Mesenchymal stem cell (in vitro differentiated cells and primary cell): Measurements from ENCODE around the gene ST6GALNAC2.

Experiments
- DNase-seq: peaks from one replicate; pipeline ENCODE4 v3.0.0-alpha.2; 2013
- H2AFZ ChIP-seq: one replicate; pipeline ENCODE4 v1.6.1; 2013; ENCODE audit warnings: low read depth, mild to moderate bottlenecking, control low read depth, inconsistent platforms, low read length, moderate library complexity
- H2AK5ac ChIP-seq: 2 replicates; pipeline ENCODE4 v1.6.1; 2013; ENCODE audit warnings: low read length, moderate library complexity, mild to moderate bottlenecking, inconsistent platforms; ENCODE audit not compliant: severe bottlenecking
- H2BK120ac ChIP-seq: one replicate; pipeline ENCODE4 v1.6.1; 2013; ENCODE audit warnings: low read depth, mild to moderate bottlenecking, inconsistent platforms, low read length, moderate library complexity
- H2BK12ac ChIP-seq, 2 experiments: one replicate each; pipeline ENCODE4 v1.6.1; 2013; ENCODE audit warnings: inconsistent platforms in 2 of 2, low read length in 2 of 2, mild to moderate bottlenecking in 2 of 2, moderate library complexity in 2 of 2, control low read depth in 1 of 2
- H2BK15ac ChIP-seq: one replicate; pipeline ENCODE4 v1.6.1; 2013; ENCODE audit warnings: mild to moderate bottlenecking, low read depth, inconsistent platforms; ENCODE audit not compliant: poor library complexity, severe bottlenecking
- H2BK5ac ChIP-seq: 2 replicates; pipeline ENCODE4 v1.6.1; 2013; ENCODE audit warnings: low read depth, mild to moderate bottlenecking, low read length, control low read depth, inconsistent platforms; ENCODE audit not compliant: poor library complexity, severe bottlenecking
- H3K14ac ChIP-seq, 2 experiments: one replicate each; pipeline ENCODE4 v1.6.1; 2013; ENCODE audit warnings: inconsistent platforms in 2 of 2, low read length in 2 of 2, control low read depth in 1 of 2, mild to moderate bottlenecking in 1 of 2, moderate library complexity in 1 of 2
- H3K18ac ChIP-seq, 2 experiments: one replicate each; pipeline ENCODE4 v1.6.1; 2013; ENCODE audit warnings: inconsistent platforms in 2 of 2, low read length in 2 of 2, control low read depth in 1 of 2, low read depth in 1 of 2, mild to moderate bottlenecking in 1 of 2
- H3K23ac ChIP-seq, 2 experiments: one replicate each; pipeline ENCODE4 v1.6.1; 2013; ENCODE audit warnings: inconsistent platforms in 2 of 2, low read length in 2 of 2, mild to moderate bottlenecking in 2 of 2, moderate library complexity in 2 of 2, control low read depth in 1 of 2
- H3K27ac ChIP-seq: 2 replicates; pipeline ENCODE4 v1.5.1; 2013; ENCODE audit warnings: mild to moderate bottlenecking, moderate library complexity, low read length, control low read depth, inconsistent platforms; ENCODE audit not compliant: poor library complexity, severe bottlenecking
- H3K27me3 ChIP-seq, 2 experiments: 2 replicates each; pipeline versions ENCODE4 v1.6.1 to v1.7.0; 2013; ENCODE audit warnings: low read length in 2 of 2, mild to moderate bottlenecking in 2 of 2, moderate library complexity in 2 of 2, control low read depth in 1 of 2, inconsistent platforms in 1 of 2; ENCODE audit not compliant: control insufficient read depth in 1 of 2, insufficient read depth in 1 of 2
- H3K36me3 ChIP-seq, 2 experiments: 2 replicates each; pipeline versions ENCODE4 v1.6.1 to v1.7.0; 2013; ENCODE audit warnings: low read length in 2 of 2, control low read depth in 1 of 2, inconsistent platforms in 1 of 2, low read depth in 1 of 2, mild to moderate bottlenecking in 1 of 2; ENCODE audit not compliant: insufficient read depth in 2 of 2, control insufficient read depth in 1 of 2
- H3K4ac ChIP-seq, 2 experiments: one replicate each; pipeline ENCODE4 v1.6.1; 2013; ENCODE audit warnings: inconsistent platforms in 2 of 2, low read length in 2 of 2, mild to moderate bottlenecking in 2 of 2, moderate library complexity in 2 of 2, control low read depth in 1 of 2, low read depth in 1 of 2
- H3K4me1 ChIP-seq: 2 replicates; pipeline ENCODE4 v1.6.1; 2013; ENCODE audit warnings: low read depth, low read length, control low read depth; ENCODE audit not compliant: control insufficient read depth, insufficient read depth
- H3K4me2 ChIP-seq: 2 replicates; pipeline ENCODE4 v1.6.1; 2013; ENCODE audit warnings: low read length, mild to moderate bottlenecking, inconsistent platforms; ENCODE audit not compliant: poor library complexity, severe bottlenecking
- H3K4me3 ChIP-seq, 2 experiments: 2 replicates each; pipeline versions ENCODE4 v1.5.1 to v1.7.0; 2013; ENCODE audit warnings: low read length in 2 of 2, mild to moderate bottlenecking in 2 of 2, control low read depth in 1 of 2, low read depth in 1 of 2; ENCODE audit not compliant: insufficient read depth in 1 of 2
- H3K79me1 ChIP-seq: replicated peaks from 2 replicates; pipeline ENCODE4 v1.6.1; 2013; ENCODE audit warnings: mild to moderate bottlenecking, control low read depth, low read length, inconsistent platforms; ENCODE audit not compliant: poor library complexity, severe bottlenecking
- H3K9ac ChIP-seq: 2 replicates; pipeline ENCODE4 v1.7.0; 2013; ENCODE audit warnings: mild to moderate bottlenecking, low read length, moderate library complexity
- H3K9me3 ChIP-seq: 2 replicates; pipeline ENCODE4 v1.7.0; 2013; ENCODE audit warnings: mild to moderate bottlenecking, low read length; ENCODE audit not compliant: control insufficient read depth
- H4K8ac ChIP-seq: one replicate; pipeline ENCODE4 v1.6.1; 2013; ENCODE audit warnings: inconsistent platforms, mild to moderate bottlenecking, low read length, moderate library complexity
- H4K91ac ChIP-seq: one replicate; pipeline ENCODE4 v1.6.1; 2013; ENCODE audit warnings: mild to moderate bottlenecking, low read length, inconsistent platforms
- WGBS: methylation state at CpG from one replicate; pipeline ENCODE4 v1.1.7; 2013; ENCODE audit warnings: mixed read lengths; 5-methylcytosine and 5-hydroxymethylcytosine counted together

Gene ST6GALNAC2

GRCh38 chr17:76553178-76553908 lies 32.3 kb downstream of the ST6GALNAC2 start:
- no peaks in the 10 kb centered on the region for H3K9me3 ChIP-seq
- peak overlapping the region in 1 of 2 experiments; percentile 65 for H3K18ac ChIP-seq
- no peak overlapping the region for H2AFZ ChIP-seq

GRCh38 chr17:76551685-76552084 lies 34.0 kb downstream of the ST6GALNAC2 start:
- H2BK5ac ChIP-seq = peak overlapping the region; percentile 47
- H2BK12ac ChIP-seq = peak overlapping the region; percentile 4 to 69
- H4K8ac ChIP-seq = no peak overlapping the region
- peaks cover 17% of the 10 kb centered on the region for H3K4me1 ChIP-seq
- H3K14ac ChIP-seq = no peak overlapping the region
- 94% methylated on average over 3 of the region's 4 CpGs for WGBS
- no peaks in the 10 kb centered on the region for H3K9me3 ChIP-seq
- H3K36me3 ChIP-seq = peaks cover 0 to 3% of the 10 kb centered on the region in 2 experiments
- peak overlapping the region; percentile 42 for H2BK120ac ChIP-seq
- H3K27me3 ChIP-seq = no peaks in the 10 kb centered on the region
- H3K79me1 ChIP-seq = peaks cover 3% of the 10 kb centered on the region
- no peak for DNase-seq
- H3K27ac ChIP-seq = no peak overlapping the region
- H3K4ac ChIP-seq = peak overlapping the region; percentile 6 to 91
- H2AFZ ChIP-seq = no peak overlapping the region
- peak overlapping the region; percentile 95 for H2AK5ac ChIP-seq
- peak overlapping the region; percentile 59 for H3K9ac ChIP-seq
- no peak overlapping the region for H3K4me3 ChIP-seq
- H2BK15ac ChIP-seq = peak overlapping the region; percentile 39
- no peak overlapping the region for H3K23ac ChIP-seq
- no peak overlapping the region for H3K4me2 ChIP-seq
- no peak overlapping the region for H4K91ac ChIP-seq
- peak overlapping the region in 1 of 2 experiments; percentile 85 for H3K18ac ChIP-seq

More at GRCh38 chr17:76553178-76553908, 32.3 kb downstream of the ST6GALNAC2 start:
- no peak overlapping the region for H4K91ac ChIP-seq
- H3K36me3 ChIP-seq = peaks cover 0 to 3% of the 10 kb centered on the region in 2 experiments
- peaks cover 5% of the 10 kb centered on the region for H3K79me1 ChIP-seq
- no peak overlapping the region for H2BK120ac ChIP-seq
- H2BK12ac ChIP-seq = peak overlapping the region in 1 of 2 experiments; percentile 85
- H3K23ac ChIP-seq = no peak overlapping the region
- no peak overlapping the region for H3K4me3 ChIP-seq
- no peak overlapping the region for H3K4ac ChIP-seq
- H2BK5ac ChIP-seq = no peak overlapping the region
- no peak overlapping the region for H3K27ac ChIP-seq
- H2AK5ac ChIP-seq = peak overlapping the region; percentile 91
- no peak overlapping the region for H3K4me2 ChIP-seq
- no peaks in the 10 kb centered on the region for H3K27me3 ChIP-seq
- no peak for DNase-seq
- H3K14ac ChIP-seq = peak overlapping the region in 1 of 2 experiments; percentile 68
- H4K8ac ChIP-seq = no peak overlapping the region
- no peak overlapping the region for H3K9ac ChIP-seq
- 96% methylated on average over 6 of the region's 8 CpGs for WGBS
- peak overlapping the region; percentile 33 for H2BK15ac ChIP-seq
- peaks cover 12% of the 10 kb centered on the region for H3K4me1 ChIP-seq

- H4K91ac ChIP-seq = peak overlapping the region; percentile 48
- H2BK15ac ChIP-seq = no peak overlapping the region
- H3K4ac ChIP-seq = peak overlapping the region in 1 of 2 experiments; percentile 67
- peak overlapping the region; percentile 39 for H4K8ac ChIP-seq
- H3K4me2 ChIP-seq = no peak overlapping the region
- H2AFZ ChIP-seq = no peak overlapping the region
- peak overlapping the region; percentile 59 for H3K9ac ChIP-seq
- peak overlapping the region; percentile 72 to 89 for H2BK12ac ChIP-seq
- H3K23ac ChIP-seq = no peak overlapping the region
- no peak overlapping the region for H3K14ac ChIP-seq
- peak overlapping the region; percentile 42 for H2BK120ac ChIP-seq
- peak overlapping the region; percentile 56 to 85 for H3K18ac ChIP-seq
- peak overlapping the region; percentile 47 for H2BK5ac ChIP-seq
- H3K79me1 ChIP-seq = no peaks in the 10 kb centered on the region
- H3K27ac ChIP-seq = peak overlapping the region; percentile 66
- peak overlapping the region; percentile 69 for H2AK5ac ChIP-seq
- WGBS = 76% methylated on average over 13 of the region's 15 CpGs
- H3K4me1 ChIP-seq = peaks cover 23% of the 10 kb centered on the region
- no peaks in the 10 kb centered on the region for H3K27me3 ChIP-seq
- peak overlapping the region in 1 of 2 experiments; percentile 39 for H3K4me3 ChIP-seq
- no peaks in the 10 kb centered on the region for H3K9me3 ChIP-seq
- peaks cover 0 to 3% of the 10 kb centered on the region in 2 experiments for H3K36me3 ChIP-seq
- DNase-seq = peak; percentile 73
These were observed 34.7 kb downstream of the ST6GALNAC2 start for GRCh38 chr17:76550712-76551615.

- Histone ChIP-seq H2BK12ac (peak overlapping the region in 1 of 2 experiments; percentile 42), H3K4ac (no peak overlapping the region), H3K9ac (peak overlapping the region; percentile 23), H4K8ac (no peak overlapping the region), H3K79me1 (no peaks in the 10 kb centered on the region), H2AFZ (no peak overlapping the region), H3K18ac (no peak overlapping the region), H3K4me3 (no peak overlapping the region), H3K36me3 (peaks cover 0 to 9% of the 10 kb centered on the region in 2 experiments), H2AK5ac (no peak overlapping the region), H3K14ac (no peak overlapping the region), H3K27me3 (no peaks in the 10 kb centered on the region), H3K27ac (no peak overlapping the region), H3K9me3 (no peaks in the 10 kb centered on the region), H3K4me1 (peaks cover 33% of the 10 kb centered on the region), H3K4me2 (no peak overlapping the region), H2BK120ac (no peak overlapping the region), H4K91ac (no peak overlapping the region), H3K23ac (no peak overlapping the region), H2BK15ac (no peak overlapping the region), H2BK5ac (no peak overlapping the region)
- WGBS = 86% methylated on average over 5 of the region's 7 CpGs
- no peak for DNase-seq
These were observed 36.1 kb downstream of the ST6GALNAC2 start for GRCh38 chr17:76549539-76549938.
